ENCODE data around the gene ZNF608. TPM values are rescaled to one million over a fixed set of nuclear protein-coding genes. Genes with fewer than 3 reads are reported as not detected.

The ZNF608 gene
- total RNA-seq, 1 donor from 2014 or later = 20.6 TPM

GRCh38 chr5:124773315-124774311 is 27.2 kb upstream of the ZNF608 start:
- no peak overlapping the region for H3K4me3 ChIP-seq
- H3K27ac ChIP-seq = no peak overlapping the region
- TF ChIP-seq POLR2A (IDR thresholded peaks at IDR 0.05) (no peak), POLR2AphosphoS5 (IDR thresholded peaks at IDR 0.05; ENCODE audit: insufficient read depth in 1 of 2, low read depth in 1 of 2) (no peak)
- TF ChIP-seq, protein P1, sequence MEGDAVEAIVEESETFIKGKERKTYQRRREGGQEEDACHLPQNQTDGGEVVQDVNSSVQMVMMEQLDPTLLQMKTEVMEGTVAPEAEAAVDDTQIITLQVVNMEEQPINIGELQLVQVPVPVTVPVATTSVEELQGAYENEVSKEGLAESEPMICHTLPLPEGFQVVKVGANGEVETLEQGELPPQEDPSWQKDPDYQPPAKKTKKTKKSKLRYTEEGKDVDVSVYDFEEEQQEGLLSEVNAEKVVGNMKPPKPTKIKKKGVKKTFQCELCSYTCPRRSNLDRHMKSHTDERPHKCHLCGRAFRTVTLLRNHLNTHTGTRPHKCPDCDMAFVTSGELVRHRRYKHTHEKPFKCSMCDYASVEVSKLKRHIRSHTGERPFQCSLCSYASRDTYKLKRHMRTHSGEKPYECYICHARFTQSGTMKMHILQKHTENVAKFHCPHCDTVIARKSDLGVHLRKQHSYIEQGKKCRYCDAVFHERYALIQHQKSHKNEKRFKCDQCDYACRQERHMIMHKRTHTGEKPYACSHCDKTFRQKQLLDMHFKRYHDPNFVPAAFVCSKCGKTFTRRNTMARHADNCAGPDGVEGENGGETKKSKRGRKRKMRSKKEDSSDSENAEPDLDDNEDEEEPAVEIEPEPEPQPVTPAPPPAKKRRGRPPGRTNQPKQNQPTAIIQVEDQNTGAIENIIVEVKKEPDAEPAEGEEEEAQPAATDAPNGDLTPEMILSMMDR (IDR thresholded peaks at IDR 0.05) = no peak
- H3K4me1 ChIP-seq = no peaks in the 10 kb centered on the region
- no peaks in the 10 kb centered on the region for H3K36me3 ChIP-seq
- no peaks in the 10 kb centered on the region for H3K9me3 ChIP-seq
- DNase-seq (ENCODE audit: extremely low spot score in 2 of 2) = no peak
- intact Hi-C loops (cut with DNase I) = no loop called here
- H3K27me3 ChIP-seq = no peaks in the 10 kb centered on the region

DNA sequence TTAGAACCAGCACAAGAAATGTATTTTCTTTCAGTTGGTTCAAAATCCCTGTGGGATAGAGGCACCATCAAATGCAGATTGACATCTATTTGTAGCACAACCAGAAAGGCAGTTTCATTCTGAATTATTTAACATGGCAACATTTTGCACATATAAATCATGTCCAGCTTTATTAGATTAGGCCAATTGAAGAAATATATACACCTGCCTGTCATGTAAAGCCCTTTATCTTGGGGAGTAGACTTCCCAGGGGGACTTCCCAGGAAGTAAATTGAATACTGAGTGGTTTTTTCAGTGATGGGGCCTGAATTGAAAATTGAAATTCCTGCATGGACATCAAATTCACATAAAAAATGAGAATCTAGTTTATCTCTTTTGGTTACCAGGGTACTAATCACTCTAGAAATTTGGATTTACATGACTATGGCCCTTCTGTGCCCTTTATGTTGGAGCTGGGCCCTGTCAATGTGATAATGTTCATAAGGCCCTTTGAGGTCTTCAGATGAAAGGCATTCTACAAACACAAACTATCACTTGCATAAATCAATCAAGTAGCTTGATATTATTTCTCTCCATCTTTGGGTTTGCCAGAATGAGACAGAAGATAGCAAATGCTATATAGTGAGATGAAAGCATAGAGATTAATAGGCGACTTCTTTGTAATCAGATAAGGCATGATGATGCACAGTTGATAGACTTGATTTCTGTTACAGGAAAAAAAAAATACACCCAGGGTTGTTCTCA is 26.2 kb upstream of the ZNF608 start:
- Histone ChIP-seq H3K4me1 (no peaks in the 10 kb centered on the region), H3K4me3 (no peak overlapping the region), H3K36me3 (no peaks in the 10 kb centered on the region), H3K27me3 (no peaks in the 10 kb centered on the region), H3K27ac (no peak overlapping the region), H3K9me3 (no peaks in the 10 kb centered on the region)
- intact Hi-C loops (cut with DNase I) = no loop called here
- no peak for DNase-seq (ENCODE audit: extremely low spot score in 2 of 2)
- no peak for TF ChIP-seq POLR2A (IDR thresholded peaks at IDR 0.05)
- TF ChIP-seq POLR2AphosphoS5 (IDR thresholded peaks at IDR 0.05; ENCODE audit: insufficient read depth in 1 of 2, low read depth in 1 of 2) = no peak
- TF ChIP-seq, protein P1 (IDR thresholded peaks at IDR 0.05) = no peak

GRCh38 chr5:124771761-124772160 is 25.3 kb upstream of the ZNF608 start:
- DNase-seq (ENCODE audit: extremely low spot score in 2 of 2) = no peak
- no peak overlapping the region for H3K4me3 ChIP-seq
- no peaks in the 10 kb centered on the region for H3K9me3 ChIP-seq
- no peaks in the 10 kb centered on the region for H3K36me3 ChIP-seq
- no peak overlapping the region for H3K27ac ChIP-seq
- no peaks in the 10 kb centered on the region for H3K27me3 ChIP-seq
- TF ChIP-seq POLR2A (IDR thresholded peaks at IDR 0.05) = no peak
- no peak for TF ChIP-seq POLR2AphosphoS5 (IDR thresholded peaks at IDR 0.05; ENCODE audit: insufficient read depth in 1 of 2, low read depth in 1 of 2)
- TF ChIP-seq, protein P1 (IDR thresholded peaks at IDR 0.05) = no peak
- intact Hi-C loops (cut with DNase I) = no loop called here
- no peaks in the 10 kb centered on the region for H3K4me1 ChIP-seq

GRCh38 chr5:124764992-124765611 is 18.7 kb upstream of the ZNF608 start:
- no peak for TF ChIP-seq POLR2AphosphoS5 (IDR thresholded peaks at IDR 0.05; ENCODE audit: insufficient read depth in 1 of 2, low read depth in 1 of 2)
- TF ChIP-seq, protein P1 (IDR thresholded peaks at IDR 0.05) = no peak
- no peak for TF ChIP-seq POLR2A (IDR thresholded peaks at IDR 0.05)
- Histone ChIP-seq H3K4me1 (no peaks in the 10 kb centered on the region), H3K4me3 (no peak overlapping the region), H3K9me3 (no peaks in the 10 kb centered on the region), H3K27me3 (no peaks in the 10 kb centered on the region), H3K36me3 (no peaks in the 10 kb centered on the region), H3K27ac (no peak overlapping the region)
- no peak for DNase-seq (ENCODE audit: extremely low spot score in 2 of 2)
- intact Hi-C loops (cut with DNase I) = no loop called here
